ENCODE results near the gene EGR4. TPM values are rescaled to one million over a fixed set of nuclear protein-coding genes. Genes with fewer than 3 reads are reported as not detected.

EGR4 gene
- total and polyA plus RNA-seq, 2 experiments from 2014 or later: 0.23 TPM; not detected in 1

GRCh38 chr2:73253400-73253799 lies 39.9 kb downstream of the EGR4 start (continued):
- TF ChIP-seq, protein P1, sequence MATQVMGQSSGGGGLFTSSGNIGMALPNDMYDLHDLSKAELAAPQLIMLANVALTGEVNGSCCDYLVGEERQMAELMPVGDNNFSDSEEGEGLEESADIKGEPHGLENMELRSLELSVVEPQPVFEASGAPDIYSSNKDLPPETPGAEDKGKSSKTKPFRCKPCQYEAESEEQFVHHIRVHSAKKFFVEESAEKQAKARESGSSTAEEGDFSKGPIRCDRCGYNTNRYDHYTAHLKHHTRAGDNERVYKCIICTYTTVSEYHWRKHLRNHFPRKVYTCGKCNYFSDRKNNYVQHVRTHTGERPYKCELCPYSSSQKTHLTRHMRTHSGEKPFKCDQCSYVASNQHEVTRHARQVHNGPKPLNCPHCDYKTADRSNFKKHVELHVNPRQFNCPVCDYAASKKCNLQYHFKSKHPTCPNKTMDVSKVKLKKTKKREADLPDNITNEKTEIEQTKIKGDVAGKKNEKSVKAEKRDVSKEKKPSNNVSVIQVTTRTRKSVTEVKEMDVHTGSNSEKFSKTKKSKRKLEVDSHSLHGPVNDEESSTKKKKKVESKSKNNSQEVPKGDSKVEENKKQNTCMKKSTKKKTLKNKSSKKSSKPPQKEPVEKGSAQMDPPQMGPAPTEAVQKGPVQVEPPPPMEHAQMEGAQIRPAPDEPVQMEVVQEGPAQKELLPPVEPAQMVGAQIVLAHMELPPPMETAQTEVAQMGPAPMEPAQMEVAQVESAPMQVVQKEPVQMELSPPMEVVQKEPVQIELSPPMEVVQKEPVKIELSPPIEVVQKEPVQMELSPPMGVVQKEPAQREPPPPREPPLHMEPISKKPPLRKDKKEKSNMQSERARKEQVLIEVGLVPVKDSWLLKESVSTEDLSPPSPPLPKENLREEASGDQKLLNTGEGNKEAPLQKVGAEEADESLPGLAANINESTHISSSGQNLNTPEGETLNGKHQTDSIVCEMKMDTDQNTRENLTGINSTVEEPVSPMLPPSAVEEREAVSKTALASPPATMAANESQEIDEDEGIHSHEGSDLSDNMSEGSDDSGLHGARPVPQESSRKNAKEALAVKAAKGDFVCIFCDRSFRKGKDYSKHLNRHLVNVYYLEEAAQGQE (IDR thresholded peaks at IDR 0.05; ENCODE audit: unreplicated experiment): no peak
- no peak for TF ChIP-seq ZNF114 (CRISPR knock-in tag; IDR thresholded peaks at IDR 0.05)
- TF ChIP-seq EZH2phosphoT487 (IDR thresholded peaks at IDR 0.05; ENCODE audit: unreplicated experiment): no peak
- TF ChIP-seq, protein P2, sequence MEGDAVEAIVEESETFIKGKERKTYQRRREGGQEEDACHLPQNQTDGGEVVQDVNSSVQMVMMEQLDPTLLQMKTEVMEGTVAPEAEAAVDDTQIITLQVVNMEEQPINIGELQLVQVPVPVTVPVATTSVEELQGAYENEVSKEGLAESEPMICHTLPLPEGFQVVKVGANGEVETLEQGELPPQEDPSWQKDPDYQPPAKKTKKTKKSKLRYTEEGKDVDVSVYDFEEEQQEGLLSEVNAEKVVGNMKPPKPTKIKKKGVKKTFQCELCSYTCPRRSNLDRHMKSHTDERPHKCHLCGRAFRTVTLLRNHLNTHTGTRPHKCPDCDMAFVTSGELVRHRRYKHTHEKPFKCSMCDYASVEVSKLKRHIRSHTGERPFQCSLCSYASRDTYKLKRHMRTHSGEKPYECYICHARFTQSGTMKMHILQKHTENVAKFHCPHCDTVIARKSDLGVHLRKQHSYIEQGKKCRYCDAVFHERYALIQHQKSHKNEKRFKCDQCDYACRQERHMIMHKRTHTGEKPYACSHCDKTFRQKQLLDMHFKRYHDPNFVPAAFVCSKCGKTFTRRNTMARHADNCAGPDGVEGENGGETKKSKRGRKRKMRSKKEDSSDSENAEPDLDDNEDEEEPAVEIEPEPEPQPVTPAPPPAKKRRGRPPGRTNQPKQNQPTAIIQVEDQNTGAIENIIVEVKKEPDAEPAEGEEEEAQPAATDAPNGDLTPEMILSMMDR (conservative IDR thresholded peaks at IDR 0.05; ENCODE audit: low read depth in 2 of 2): no peak
- no peak for TF ChIP-seq NANOG (IDR thresholded peaks at IDR 0.05; ENCODE audit: borderline replicate concordance)
- TF ChIP-seq CREB1 (CRISPR knock-in tag; IDR thresholded peaks at IDR 0.05; ENCODE audit: low read depth): no peak

- no peak overlapping the region for H3K27ac ChIP-seq (ENCODE audit: low read depth)
- peaks cover 11% of the 10 kb centered on the region; the same call in 1 of the 2 replicates for H3F3A ChIP-seq (replicated peaks; ENCODE audit: low read depth)
- DNase-seq (ENCODE audit: low spot score) (no peak), ATAC-seq (no peak)
- H2AFZ ChIP-seq: no peak overlapping the region
- no peaks in the 10 kb centered on the region for H3K27me3 ChIP-seq (ENCODE audit: insufficient read depth)
- H3K4me3 Mint-ChIP-seq: no peak overlapping the region
- H3K9me2 ChIP-seq (ENCODE audit: insufficient read depth): no peaks in the 10 kb centered on the region
- no peaks in the 10 kb centered on the region for H3K79me2 ChIP-seq (replicated peaks; ENCODE audit: insufficient read depth)
- H3K4me1 Mint-ChIP-seq: peaks cover 18% of the 10 kb centered on the region; the same call in 2 of the 3 replicates
- H3K9me3 Mint-ChIP-seq: no peaks in the 10 kb centered on the region
- peaks cover 27% of the 10 kb centered on the region for H3K36me3 ChIP-seq (ENCODE audit: insufficient read depth)
- H3K4me2 ChIP-seq: no peak overlapping the region
- H3K27me3 Mint-ChIP-seq (ENCODE audit: insufficient read depth, low read depth, poor library complexity): peaks cover 10% of the 10 kb centered on the region
- H4K20me1 ChIP-seq (replicated peaks; ENCODE audit: insufficient read depth): peaks cover 40% of the 10 kb centered on the region
- H3K36me3 Mint-ChIP-seq (ENCODE audit: low read depth): peaks cover 63% of the 10 kb centered on the region
- no peak overlapping the region for H3K4me3 ChIP-seq
- H3K27ac Mint-ChIP-seq: no peak overlapping the region
- H3K4me1 ChIP-seq (ENCODE audit: insufficient read depth): peaks cover 5% of the 10 kb centered on the region; the same call in 1 of the 2 replicates
- TF ChIP-seq, protein P1 (IDR thresholded peaks at IDR 0.05; ENCODE audit: unreplicated experiment): no peak
- TF ChIP-seq, protein P2 (conservative IDR thresholded peaks at IDR 0.05; ENCODE audit: low read depth in 2 of 2): no peak
- no peak for TF ChIP-seq JUNB (IDR thresholded peaks at IDR 0.05; ENCODE audit: unreplicated experiment)
- no peak for TF ChIP-seq ZNF114 (CRISPR knock-in tag; IDR thresholded peaks at IDR 0.05)
- no peak for TF ChIP-seq POLR2AphosphoS5 (IDR thresholded peaks at IDR 0.05; ENCODE audit: low read depth)
- no peak for TF ChIP-seq EZH2phosphoT487 (IDR thresholded peaks at IDR 0.05; ENCODE audit: unreplicated experiment)
- TF ChIP-seq EZH2 (IDR thresholded peaks at IDR 0.05; ENCODE audit: low read depth, unreplicated experiment): no peak
These were observed 40.9 kb downstream of the EGR4 start for GRCh38 chr2:73252238-73253027.

Data from GM23338 (cell line).